Activated T-cell treated with anti-CD3 and anti-CD28 coated beads, Interleukin-2, amount 50 U/mL, for 4 hours (primary cell): Measurements from ENCODE around the gene PLBD2. TPM values are rescaled to one million over a fixed set of nuclear protein-coding genes. Genes with fewer than 3 reads are reported as not detected.

Source experiments
- ATAC-seq, 2 donors: fragments of 200-7000 bp; cut with Tn5 transposase; one replicate each; pipeline ENCODE4 v1.10.0; 2021
- DNase-seq: peaks from one replicate; pipeline ENCODE4 v3.0.0-alpha.2; 2020
- H3K27me3 Mint-ChIP-seq: one replicate; pipeline ENCODE4 v1.8.0; 2021; ENCODE audit warnings: low read depth, mixed read lengths
- H3K36me3 Mint-ChIP-seq: one replicate; pipeline ENCODE4 v1.8.0; 2022; ENCODE audit warnings: mixed read lengths; ENCODE audit not compliant: insufficient read depth
- H3K4me1 Mint-ChIP-seq: one replicate; pipeline ENCODE4 v1.8.0; 2021; ENCODE audit warnings: low read depth, mixed read lengths
- H3K4me3 Mint-ChIP-seq: one replicate; pipeline ENCODE4 v1.8.0; 2021; ENCODE audit warnings: mild to moderate bottlenecking, moderate library complexity, mixed read lengths
- H3K9me3 Mint-ChIP-seq: one replicate; pipeline ENCODE4 v1.8.0; 2021; ENCODE audit warnings: mixed read lengths
- total RNA-seq, 3 donors: library from RNA; stranded (reverse); gene quantifications; one replicate each; pipeline ENCODE4 v1.2.1, GENCODE V29; 2021

PLBD2 gene
- total RNA-seq, 3 donors from 2014 or later: 22.9 to 25.3 (median 24.2) TPM

DNA sequence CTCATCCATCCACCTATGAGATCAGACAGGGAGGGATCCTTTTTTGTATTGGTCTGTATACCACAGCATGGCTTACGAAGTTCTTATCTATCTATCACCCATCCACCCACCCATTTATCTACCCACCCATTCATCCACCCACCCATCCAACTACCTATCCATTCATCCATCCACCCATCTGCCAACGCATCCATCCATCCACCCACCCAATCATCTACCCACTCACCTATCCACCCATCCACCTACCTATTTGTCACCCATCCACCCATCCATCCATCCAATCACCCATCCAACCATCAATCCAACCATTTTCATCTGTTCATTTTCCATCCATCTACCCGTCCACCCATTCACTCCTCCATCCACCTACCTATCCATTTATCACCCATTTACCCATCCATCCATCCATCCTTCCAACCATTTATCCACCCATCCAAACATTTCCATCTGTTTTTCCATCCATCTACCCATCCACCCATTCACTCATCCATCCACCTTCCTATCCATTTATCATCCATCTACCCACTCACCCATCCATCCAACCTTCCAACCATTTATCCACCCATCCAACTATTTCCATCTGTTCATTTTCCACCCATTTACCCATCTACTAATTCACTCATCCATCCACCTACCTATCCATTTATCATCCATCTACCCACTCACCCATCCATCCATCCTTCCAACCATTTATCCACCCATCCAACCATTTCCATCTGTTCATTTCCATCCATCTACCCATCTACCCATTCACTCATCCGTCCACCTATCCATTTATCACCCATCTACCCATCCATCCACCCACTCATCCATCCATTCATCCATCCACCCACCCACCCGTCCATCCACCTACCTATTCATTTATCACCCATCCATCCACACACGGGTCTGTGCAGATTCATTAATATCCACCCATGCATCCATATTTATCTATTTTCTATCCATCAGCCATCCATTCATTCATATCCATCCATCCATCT is 32.0 kb downstream of the PLBD2 start:
- Mint-ChIP-seq H3K27me3 (no peaks in the 10 kb centered on the region), H3K4me1 (no peaks in the 10 kb centered on the region), H3K9me3 (no peaks in the 10 kb centered on the region), H3K4me3 (no peak overlapping the region), H3K36me3 (peaks cover 12% of the 10 kb centered on the region)
- ATAC-seq (no peak), DNase-seq (no peak)

DNA sequence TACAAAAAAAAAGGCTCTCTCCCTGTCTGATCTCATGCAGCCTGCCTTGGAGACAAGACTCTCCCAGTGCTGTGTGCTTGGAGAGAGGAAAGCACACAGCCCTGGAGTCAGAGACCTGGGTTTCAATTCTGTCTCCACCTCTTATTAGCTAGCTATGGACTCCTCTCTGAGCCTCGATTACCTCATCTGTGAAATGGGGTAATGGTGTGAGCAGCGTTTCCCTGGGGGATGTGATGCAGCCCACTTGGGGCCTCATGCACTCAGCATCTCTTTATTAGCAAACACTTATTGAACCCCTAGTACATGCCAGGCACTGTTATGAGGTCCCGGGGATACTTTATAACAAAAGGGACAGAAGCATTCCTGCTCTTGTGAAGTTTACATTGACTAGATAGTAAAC is 32.8 kb downstream of the PLBD2 start:
- H3K36me3 Mint-ChIP-seq: peaks cover 10% of the 10 kb centered on the region
- H3K27me3 Mint-ChIP-seq: no peaks in the 10 kb centered on the region
- H3K4me3 Mint-ChIP-seq: no peak overlapping the region
- ATAC-seq (no peak), DNase-seq (no peak)
- no peaks in the 10 kb centered on the region for H3K9me3 Mint-ChIP-seq
- no peaks in the 10 kb centered on the region for H3K4me1 Mint-ChIP-seq

- no peaks in the 10 kb centered on the region for H3K9me3 Mint-ChIP-seq
- H3K4me1 Mint-ChIP-seq: no peaks in the 10 kb centered on the region
- peaks cover 10% of the 10 kb centered on the region for H3K36me3 Mint-ChIP-seq
- no peak overlapping the region for H3K4me3 Mint-ChIP-seq
- ATAC-seq (no peak), DNase-seq (no peak)
- H3K27me3 Mint-ChIP-seq: no peaks in the 10 kb centered on the region
Measured at GRCh38 chr12:113391650-113392337, 33.4 kb downstream of the PLBD2 start.

DNA sequence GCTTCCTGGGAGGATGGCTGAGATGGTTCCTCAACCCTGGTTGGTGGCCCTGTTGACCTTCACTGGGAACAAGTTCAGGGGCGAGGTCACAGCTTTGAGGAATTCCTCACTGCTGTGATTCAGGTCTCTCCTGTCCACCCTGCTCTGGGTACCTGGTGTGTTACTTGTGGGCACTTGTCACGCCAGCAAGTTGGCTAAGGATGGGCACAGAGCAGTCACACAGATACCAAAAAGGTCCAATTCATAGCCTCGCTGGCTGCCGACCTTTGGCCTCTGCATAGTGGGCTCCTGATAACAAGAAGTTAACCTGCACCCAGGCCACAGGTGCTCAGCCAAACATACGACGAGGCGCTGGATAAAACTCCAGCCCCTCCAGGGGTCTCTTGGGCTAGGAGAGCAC is 34.1 kb downstream of the PLBD2 start:
- no peak overlapping the region for H3K4me3 Mint-ChIP-seq
- no peaks in the 10 kb centered on the region for H3K4me1 Mint-ChIP-seq
- H3K9me3 Mint-ChIP-seq: no peaks in the 10 kb centered on the region
- ATAC-seq (no peak), DNase-seq (no peak)
- no peaks in the 10 kb centered on the region for H3K27me3 Mint-ChIP-seq
- H3K36me3 Mint-ChIP-seq: peaks cover 10% of the 10 kb centered on the region

GRCh38 chr12:113392988-113393579 is 34.7 kb downstream of the PLBD2 start:
- no peak for ATAC-seq
- Mint-ChIP-seq H3K9me3 (no peaks in the 10 kb centered on the region), H3K4me1 (no peaks in the 10 kb centered on the region), H3K36me3 (peaks cover 10% of the 10 kb centered on the region), H3K4me3 (no peak overlapping the region), H3K27me3 (no peaks in the 10 kb centered on the region)
- no peak for DNase-seq

- H3K9me3 Mint-ChIP-seq: no peaks in the 10 kb centered on the region
- ATAC-seq: no peak
- H3K36me3 Mint-ChIP-seq: peaks cover 8% of the 10 kb centered on the region
- H3K27me3 Mint-ChIP-seq: no peaks in the 10 kb centered on the region
- H3K4me1 Mint-ChIP-seq: no peaks in the 10 kb centered on the region
- no peak overlapping the region for H3K4me3 Mint-ChIP-seq
- DNase-seq: no peak
Measured at GRCh38 chr12:113393749-113394148, 35.4 kb downstream of the PLBD2 start.

GRCh38 chr12:113395119-113395518 is 36.7 kb downstream of the PLBD2 start:
- no peak overlapping the region for H3K4me3 Mint-ChIP-seq
- peaks cover 7% of the 10 kb centered on the region for H3K36me3 Mint-ChIP-seq
- peaks cover 2% of the 10 kb centered on the region for H3K27me3 Mint-ChIP-seq
- ATAC-seq: no peak
- DNase-seq: no peak
- H3K4me1 Mint-ChIP-seq: no peaks in the 10 kb centered on the region
- H3K9me3 Mint-ChIP-seq: no peaks in the 10 kb centered on the region

DNA sequence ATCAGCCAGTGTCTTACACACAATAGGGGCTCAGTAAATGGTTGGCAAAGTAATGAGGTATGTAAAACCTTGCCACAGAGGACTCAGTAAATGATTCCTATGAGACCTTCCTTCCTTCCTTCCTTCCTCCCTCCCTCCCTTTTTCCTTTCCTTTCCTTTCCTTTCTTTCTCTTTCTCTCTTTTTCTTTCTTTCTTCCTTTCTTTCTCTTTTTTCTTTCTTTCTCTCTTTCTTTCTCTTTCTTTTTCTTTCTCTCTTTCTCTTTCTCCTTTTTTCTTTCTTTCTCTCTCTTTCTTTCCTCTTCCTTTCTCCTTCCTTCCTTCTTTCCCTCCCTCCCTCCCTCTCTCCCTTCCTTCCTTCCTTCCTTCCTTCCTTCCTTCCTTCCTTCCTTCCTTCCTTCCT is 37.8 kb downstream of the PLBD2 start:
- no peaks in the 10 kb centered on the region for H3K4me1 Mint-ChIP-seq
- ATAC-seq (no peak), DNase-seq (no peak)
- H3K9me3 Mint-ChIP-seq: no peaks in the 10 kb centered on the region
- peaks cover 7% of the 10 kb centered on the region for H3K36me3 Mint-ChIP-seq
- peaks cover 8% of the 10 kb centered on the region for H3K27me3 Mint-ChIP-seq
- H3K4me3 Mint-ChIP-seq: no peak overlapping the region

- Mint-ChIP-seq H3K4me3 (no peak overlapping the region), H3K4me1 (no peaks in the 10 kb centered on the region), H3K9me3 (no peaks in the 10 kb centered on the region), H3K36me3 (peaks cover 4% of the 10 kb centered on the region), H3K27me3 (peaks cover 12% of the 10 kb centered on the region)
- DNase-seq (no peak), ATAC-seq (no peak)
Measured at GRCh38 chr12:113396828-113397496, 38.6 kb downstream of the PLBD2 start.

DNA sequence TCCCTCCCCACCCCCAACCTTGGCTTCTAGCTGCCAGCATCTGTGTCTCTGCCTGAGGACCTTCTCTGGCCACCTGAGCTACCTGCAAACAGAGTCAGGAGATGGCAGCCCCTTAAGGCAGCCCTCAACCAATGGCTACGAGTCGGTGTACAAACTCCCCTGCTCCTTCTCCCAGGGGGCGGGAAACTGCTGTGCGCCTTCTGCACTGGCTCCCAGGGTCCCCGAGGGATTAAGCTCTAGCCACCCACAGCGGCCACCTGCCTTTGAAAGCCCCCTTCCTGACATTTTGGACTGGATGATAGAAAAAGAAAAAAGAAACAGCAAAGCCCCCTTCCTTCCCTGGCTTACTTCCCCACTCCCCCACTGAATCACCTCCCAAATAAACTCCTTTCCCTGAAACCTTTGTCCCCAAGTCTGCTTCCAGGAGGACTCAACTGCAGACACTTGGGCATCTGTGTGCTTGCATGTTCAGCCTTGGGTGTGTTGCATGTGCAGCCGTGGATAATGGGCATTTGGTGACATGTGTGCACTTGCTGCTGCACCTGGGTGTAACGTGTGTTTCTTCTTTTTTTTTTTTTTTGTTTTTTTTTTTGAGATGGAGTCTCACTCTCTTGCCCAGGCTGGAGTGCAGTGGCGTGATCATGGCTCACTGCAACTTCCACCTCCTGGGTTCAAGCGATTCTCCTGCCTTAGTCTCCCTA is 39.3 kb downstream of the PLBD2 start:
- H3K27me3 Mint-ChIP-seq: peaks cover 12% of the 10 kb centered on the region
- no peak for DNase-seq
- no peak for ATAC-seq
- H3K36me3 Mint-ChIP-seq: peaks cover 4% of the 10 kb centered on the region
- no peaks in the 10 kb centered on the region for H3K9me3 Mint-ChIP-seq
- H3K4me1 Mint-ChIP-seq: no peaks in the 10 kb centered on the region
- no peak overlapping the region for H3K4me3 Mint-ChIP-seq

DNA sequence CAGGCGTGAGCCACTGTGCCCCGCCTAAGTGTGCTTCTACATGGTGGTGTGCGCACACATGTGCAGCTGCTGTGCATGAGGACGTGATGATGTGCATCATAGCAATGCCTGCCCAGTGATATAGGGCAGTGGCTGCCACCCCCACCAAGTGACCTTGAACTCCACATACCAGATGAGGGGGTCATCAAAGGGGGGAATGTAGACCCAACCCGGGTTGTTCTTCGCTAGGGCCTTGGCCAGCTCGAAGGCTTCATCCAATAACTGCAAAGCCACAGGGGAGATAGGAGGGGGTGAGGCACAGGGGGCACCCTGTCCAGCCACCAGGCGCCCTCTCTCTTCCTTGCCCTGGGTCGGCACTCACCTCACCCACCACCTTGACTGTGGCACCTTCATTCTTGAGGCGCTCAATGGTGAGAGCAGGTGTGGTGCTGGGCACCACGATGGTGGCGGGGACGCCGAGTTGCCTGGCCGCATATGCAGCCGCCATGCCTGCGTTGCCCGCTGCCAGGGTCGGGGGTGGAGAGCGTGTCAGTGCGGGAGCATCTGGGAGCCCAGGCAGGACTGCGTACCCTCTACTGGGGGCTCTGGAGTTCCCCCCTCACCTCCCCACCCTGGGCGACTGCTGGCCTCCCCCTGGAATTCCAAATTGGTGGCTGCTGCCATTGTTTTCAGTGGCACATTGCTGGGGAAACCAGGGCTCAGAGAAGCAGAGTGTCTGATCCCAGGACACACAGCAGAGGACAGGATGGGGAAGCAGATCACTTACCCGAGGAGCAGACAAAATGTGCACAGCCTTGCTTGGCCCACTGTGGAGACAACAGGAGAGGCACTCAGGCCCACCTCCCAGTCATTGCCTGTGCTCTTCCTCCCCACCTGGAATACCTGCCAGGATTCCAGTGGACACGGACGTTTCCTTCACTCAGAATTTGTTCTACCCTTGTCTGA is 40.2 kb downstream of the PLBD2 start:
- no peak overlapping the region for H3K4me3 Mint-ChIP-seq
- no peak for ATAC-seq
- no peaks in the 10 kb centered on the region for H3K4me1 Mint-ChIP-seq
- H3K36me3 Mint-ChIP-seq: peaks cover 1% of the 10 kb centered on the region
- no peaks in the 10 kb centered on the region for H3K9me3 Mint-ChIP-seq
- H3K27me3 Mint-ChIP-seq: peaks cover 14% of the 10 kb centered on the region
- DNase-seq: no peak

DNA sequence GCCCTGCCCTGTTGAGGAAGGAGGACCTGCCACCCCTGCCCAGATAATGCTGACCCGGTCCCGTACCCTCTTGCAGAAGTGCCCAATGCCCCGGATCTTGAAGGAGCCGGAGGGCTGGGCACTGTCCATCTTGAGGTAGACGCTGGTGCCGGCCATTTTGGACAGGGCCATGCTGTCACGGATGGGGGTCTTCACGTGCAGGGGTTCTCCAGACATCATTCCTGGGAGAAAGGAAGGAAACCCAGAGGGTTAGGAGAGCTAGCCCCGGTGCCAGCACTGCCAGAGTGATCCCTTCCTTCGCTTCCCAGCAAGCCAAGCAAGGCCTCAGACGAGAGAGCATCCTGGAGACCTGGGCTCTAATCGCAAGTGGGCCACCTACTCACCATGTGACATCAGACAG is 41.1 kb downstream of the PLBD2 start:
- Mint-ChIP-seq H3K9me3 (no peaks in the 10 kb centered on the region), H3K27me3 (peaks cover 20% of the 10 kb centered on the region), H3K36me3 (no peaks in the 10 kb centered on the region), H3K4me3 (no peak overlapping the region), H3K4me1 (no peaks in the 10 kb centered on the region)
- DNase-seq (no peak), ATAC-seq (no peak)

DNA sequence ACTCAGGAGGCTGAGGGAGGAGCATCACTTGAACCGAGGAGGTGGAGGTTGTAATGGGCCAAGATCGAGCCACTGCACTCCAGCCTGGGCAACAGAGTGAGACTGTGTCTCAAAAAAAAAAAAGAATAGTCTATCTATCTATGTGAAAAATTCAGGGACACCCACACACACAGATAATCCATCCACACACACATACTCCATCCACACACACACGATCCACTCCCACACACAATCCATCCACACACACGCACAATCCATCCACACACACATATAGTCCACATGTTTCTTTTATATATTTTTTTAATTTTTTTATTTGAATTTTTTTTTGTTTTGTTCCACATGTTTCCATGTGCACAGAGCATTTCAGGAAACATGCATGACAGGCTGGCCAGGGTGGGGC is 42.0 kb downstream of the PLBD2 start:
- Mint-ChIP-seq H3K36me3 (no peaks in the 10 kb centered on the region), H3K4me3 (no peak overlapping the region), H3K27me3 (peaks cover 22% of the 10 kb centered on the region), H3K9me3 (no peaks in the 10 kb centered on the region), H3K4me1 (no peaks in the 10 kb centered on the region)
- ATAC-seq (no peak), DNase-seq (no peak)
